GM21576 (cell line): ENCODE measurements around the gene CLDN6.
"Not testable (repeated sequence)": the region's sequence is repeated elsewhere in the genome, so short reads cannot be mapped to it uniquely, and the experiment has no call there.

Experiments used
- ATAC-seq: cut with Tn5 transposase; IDR thresholded peaks from one replicate; pipeline ENCODE4 v1.9.1; 2021; ENCODE audit warnings: mild to moderate bottlenecking, moderate library complexity; ENCODE audit not compliant: unreplicated experiment

CLDN6 gene

DNA sequence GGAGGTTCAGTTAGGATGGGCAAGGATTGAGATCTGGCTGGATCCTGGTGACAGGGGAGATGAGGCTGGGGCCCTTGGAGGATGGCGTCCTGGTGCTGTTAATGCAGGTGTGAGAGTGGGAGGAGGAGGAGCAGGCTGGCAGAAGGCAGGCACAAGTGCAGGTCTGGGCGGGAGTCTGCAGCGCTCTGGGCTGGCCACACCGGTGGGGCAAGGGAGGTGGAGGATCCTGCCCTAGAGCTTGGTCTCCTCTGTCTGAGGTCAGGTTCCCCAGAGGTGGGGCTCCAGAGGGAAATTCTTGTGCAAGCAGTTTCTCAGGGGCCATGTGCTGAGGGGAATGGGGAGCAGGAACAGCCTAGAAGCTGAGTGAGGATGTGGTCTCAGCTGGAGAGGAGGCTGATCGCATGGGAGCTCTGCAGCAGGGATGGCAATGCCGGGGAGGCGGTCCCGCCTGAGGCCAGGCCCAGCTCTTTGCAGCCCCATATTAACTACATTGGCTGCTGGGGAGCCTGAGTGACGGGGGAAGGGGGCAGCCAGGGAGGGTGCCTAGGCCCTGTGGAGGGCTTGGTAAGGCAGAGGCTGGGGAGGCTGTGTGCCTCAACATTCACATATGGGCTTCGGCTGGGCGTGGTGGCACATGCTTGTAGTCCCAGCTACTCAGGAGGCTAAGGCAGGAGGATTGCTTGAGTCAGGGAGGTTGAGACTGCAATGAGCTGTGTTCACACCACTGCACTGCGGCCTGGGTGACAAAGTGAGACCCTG, 34.8 kb upstream of the CLDN6 start:
- ATAC-seq = not testable (repeated sequence)

DNA sequence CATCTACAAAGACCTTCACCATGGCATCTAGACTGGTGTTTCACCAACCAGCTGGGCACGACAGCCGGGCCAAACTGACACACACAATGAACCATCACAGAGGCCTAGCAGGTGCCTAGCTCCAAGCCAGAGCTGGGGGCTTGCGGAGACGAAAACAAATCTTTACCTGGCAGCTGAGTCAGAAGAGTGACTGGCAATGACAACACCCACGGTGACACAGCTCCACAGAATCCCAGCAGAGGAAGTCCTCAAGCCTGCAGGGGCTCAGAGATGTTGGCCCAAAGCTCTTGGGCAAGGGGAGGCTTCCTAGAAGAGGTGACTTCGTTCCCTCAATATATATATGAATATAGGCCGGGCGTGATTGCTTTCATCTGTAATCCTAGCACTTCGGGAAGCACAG, 33.5 kb upstream of the CLDN6 start:
- ATAC-seq = no peak

DNA sequence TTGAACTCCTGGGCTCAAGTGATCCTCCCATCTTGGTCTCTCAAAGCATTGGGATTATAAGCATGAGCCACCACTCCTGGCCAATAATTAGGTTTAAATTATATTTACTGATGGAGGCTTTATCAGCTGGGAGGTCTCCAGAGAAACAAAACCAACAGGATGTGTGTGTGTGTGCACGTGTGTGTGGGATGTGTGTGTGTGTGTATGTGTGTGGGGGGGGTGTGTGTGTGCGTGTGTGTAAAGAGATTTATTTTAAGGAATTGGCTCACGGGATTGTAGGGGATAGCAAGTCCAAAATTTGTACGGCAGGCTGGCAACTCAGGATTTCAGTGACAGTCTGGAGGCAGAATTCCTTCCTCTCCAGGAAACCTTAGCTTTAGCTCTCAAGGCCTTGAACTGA, 33.0 kb upstream of the CLDN6 start:
- no peak for ATAC-seq

- ATAC-seq = no peak
Measured at GRCh38 chr16:3050487-3050886, 32.5 kb upstream of the CLDN6 start.

DNA sequence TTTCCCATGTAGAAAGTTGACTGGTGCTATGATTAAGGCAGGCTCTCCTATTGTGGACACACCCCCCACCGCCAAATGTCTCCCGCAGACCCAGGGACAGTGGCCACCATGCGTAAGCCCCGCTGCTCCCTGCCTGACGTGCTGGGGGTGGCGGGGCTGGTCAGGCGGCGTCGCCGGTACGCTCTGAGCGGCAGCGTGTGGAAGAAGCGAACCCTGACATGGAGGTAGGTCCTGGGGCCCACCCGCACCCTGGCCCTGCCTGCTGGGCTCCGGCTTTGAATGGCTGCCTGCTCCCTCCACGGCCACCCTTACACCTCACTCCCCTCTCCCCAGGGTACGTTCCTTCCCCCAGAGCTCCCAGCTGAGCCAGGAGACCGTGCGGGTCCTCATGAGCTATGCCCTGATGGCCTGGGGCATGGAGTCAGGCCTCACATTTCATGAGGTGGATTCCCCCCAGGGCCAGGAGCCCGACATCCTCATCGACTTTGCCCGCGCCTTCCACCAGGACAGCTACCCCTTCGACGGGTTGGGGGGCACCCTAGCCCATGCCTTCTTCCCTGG, 32.0 kb upstream of the CLDN6 start:
- no peak for ATAC-seq

DNA sequence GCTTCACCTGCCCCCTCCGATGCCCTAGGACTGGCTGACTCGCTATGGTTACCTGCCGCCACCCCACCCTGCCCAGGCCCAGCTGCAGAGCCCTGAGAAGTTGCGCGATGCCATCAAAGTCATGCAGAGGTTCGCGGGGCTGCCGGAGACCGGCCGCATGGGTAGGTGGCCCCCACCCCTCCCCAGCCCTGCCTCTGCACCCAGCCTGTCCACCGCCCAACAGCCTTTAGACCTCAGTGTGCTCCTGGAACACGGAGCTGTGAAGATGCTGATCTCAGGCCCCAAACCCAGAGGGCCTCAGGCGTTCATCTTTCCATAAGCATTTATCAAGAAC, 29.4 kb upstream of the CLDN6 start:
- ATAC-seq = no peak

- ATAC-seq = no peak
Measured at GRCh38 chr16:3046641-3047386, 28.8 kb upstream of the CLDN6 start.

- ATAC-seq = no peak
Measured at GRCh38 chr16:3045758-3046640, 28.0 kb upstream of the CLDN6 start, which contains the start of gene MMP25. Gene MMP25, plus strand, starts transcription at chr16:3046561. Its CDS starts 357 bp downstream, at chr16:3046918.

- ATAC-seq = no peak
Measured at GRCh38 chr16:3044708-3045107, 26.7 kb upstream of the CLDN6 start.

GRCh38 chr16:3042376-3042775, 24.4 kb upstream of the CLDN6 start:
- ATAC-seq = no peak

DNA sequence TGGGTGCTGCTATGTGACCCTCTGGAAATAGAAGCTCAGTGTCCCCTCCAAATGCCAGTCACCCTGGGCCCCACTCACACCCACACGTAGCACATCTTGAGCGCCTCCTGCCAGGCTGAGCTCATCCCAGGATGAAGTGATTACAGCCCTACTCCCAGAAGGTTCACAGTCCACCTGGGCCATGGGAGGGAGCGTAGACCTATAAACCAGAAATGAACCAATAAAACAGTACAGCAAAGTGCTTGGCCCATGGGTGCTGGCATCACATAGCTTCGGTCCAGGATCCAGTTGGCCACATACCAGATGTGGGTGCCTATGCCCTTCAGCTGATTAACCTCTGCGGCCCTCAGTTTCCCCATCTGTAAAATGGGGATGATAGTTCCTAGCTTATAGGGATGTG, 20.9 kb upstream of the CLDN6 start:
- ATAC-seq = no peak

DNA sequence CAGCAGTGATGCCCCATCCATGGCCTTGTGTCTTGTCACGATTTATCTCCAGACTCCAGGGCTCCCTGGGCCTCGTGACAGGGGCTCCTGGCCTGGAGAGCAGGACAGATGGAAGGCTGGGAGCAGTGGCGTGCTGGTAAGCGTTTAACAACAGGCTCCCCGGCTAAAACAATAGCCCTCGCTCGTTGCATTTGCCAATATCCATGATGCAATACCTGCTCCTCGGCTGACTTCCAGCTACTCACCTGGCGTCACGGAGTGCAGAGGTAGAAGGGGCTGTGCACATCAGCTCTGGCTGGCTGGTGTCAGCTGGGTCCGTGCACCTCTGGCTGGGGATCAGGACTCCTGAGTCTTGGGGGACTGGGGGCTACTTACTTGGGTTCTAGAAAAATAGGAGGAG, 20.3 kb upstream of the CLDN6 start:
- no peak for ATAC-seq

DNA sequence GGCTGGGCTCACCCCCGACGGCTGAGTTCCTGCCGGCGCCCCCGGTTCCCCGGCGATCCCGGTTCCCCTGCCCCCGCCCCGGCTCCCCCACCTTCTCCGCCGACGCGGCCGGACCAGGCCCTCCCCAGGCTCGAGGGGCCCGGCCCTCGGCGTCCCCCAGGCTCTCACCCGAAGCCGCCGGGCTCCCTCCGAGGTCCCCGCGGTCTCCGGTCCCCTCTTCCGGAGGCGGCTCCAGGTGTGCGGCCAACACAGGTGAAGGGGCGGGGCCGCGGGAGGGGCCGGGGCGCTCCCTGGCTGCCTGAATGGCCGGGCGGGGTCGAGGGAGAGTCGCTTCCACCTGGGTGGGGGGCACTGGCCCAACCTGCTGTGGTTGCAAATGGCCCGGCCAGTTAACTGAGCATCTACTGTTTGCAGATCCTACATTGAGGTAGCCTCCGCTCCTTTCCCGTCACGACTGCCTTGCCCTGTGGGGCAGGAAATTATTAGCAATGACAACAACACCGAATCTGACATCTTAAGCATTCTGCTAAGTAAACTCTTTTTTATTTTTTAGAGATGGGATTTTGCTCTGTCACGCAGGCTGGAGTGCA, 18.8 kb upstream of the CLDN6 start, which contains the start of gene BICDL2:
Gene BICDL2 (minus strand): TSS at position 219 of the 590 bp plus-strand sequence. CDS start 1,448 bp downstream, outside the sequence.
- no peak for ATAC-seq

DNA sequence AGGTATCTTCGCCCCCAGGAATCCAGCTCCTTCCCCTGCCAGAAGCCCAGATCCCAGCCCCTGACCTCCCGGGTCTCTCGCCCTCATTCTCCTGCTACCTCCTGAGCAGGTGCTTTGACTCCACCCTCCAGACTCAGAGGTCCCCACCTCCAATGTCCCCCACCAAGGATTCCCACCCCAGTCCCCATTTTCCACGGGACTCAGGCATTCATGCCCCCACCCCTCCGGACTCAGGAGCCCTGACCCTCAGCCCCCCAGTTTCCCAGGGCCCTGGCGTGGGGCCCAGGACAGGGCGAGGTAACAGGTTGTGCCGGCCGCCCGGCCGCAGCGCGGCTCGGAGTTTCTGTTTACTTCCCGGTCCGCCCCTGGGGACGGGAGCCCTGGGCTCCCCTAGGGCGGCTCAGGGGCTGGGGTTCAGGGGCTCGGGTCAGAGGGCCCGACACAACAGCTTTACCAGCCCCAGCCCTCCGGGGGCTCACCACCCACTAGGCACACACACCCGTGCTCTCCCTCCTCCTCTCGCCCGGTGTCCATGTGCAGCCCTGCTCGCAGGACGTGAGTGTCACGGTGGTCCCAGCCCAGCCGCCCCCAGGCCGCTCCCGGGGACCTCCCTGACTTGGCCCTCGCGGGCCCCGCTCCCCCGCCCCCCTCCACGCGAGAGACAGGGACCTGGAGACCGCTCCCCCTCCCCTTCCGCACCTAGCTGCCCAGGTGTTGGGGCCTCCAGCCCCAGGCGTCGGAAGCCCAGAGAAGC, 18.2 kb upstream of the CLDN6 start:
- no peak for ATAC-seq

DNA sequence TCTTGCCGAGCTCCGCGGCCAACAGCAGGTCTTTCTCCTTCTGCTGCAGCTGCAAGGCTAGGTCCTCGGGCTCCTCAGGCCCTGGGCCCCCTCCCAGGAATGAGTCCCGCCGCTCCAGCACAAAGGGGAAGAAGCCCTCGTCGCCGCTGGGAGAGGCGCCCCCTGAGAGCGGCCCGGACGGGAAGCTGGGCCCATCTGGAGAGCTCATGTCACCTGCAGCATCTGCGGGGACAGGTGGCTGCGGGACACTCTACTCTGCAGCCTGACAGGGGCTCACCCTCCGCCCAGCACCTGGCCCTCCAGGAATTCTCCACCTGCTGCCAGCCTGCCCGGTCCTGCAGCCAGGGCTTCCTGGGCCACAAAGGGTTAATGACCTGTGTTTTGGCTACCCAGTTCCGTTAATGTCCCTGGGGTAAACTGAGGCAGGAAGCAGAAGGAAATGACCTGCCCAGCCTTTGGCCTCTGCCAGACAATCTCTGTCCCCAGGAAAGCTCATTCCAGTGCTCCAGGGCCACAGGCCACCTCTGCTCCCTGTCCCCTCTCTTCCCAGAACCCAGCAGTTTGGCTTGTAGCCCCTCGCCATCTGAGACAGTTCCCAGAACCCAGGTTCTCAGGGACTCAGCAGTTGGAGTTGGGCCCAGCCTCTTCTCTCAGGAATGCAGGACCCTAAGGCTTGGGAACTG, 17.4 kb upstream of the CLDN6 start:
- no peak for ATAC-seq

- no peak for ATAC-seq
Measured at GRCh38 chr16:3032624-3033023, 14.6 kb upstream of the CLDN6 start.

DNA sequence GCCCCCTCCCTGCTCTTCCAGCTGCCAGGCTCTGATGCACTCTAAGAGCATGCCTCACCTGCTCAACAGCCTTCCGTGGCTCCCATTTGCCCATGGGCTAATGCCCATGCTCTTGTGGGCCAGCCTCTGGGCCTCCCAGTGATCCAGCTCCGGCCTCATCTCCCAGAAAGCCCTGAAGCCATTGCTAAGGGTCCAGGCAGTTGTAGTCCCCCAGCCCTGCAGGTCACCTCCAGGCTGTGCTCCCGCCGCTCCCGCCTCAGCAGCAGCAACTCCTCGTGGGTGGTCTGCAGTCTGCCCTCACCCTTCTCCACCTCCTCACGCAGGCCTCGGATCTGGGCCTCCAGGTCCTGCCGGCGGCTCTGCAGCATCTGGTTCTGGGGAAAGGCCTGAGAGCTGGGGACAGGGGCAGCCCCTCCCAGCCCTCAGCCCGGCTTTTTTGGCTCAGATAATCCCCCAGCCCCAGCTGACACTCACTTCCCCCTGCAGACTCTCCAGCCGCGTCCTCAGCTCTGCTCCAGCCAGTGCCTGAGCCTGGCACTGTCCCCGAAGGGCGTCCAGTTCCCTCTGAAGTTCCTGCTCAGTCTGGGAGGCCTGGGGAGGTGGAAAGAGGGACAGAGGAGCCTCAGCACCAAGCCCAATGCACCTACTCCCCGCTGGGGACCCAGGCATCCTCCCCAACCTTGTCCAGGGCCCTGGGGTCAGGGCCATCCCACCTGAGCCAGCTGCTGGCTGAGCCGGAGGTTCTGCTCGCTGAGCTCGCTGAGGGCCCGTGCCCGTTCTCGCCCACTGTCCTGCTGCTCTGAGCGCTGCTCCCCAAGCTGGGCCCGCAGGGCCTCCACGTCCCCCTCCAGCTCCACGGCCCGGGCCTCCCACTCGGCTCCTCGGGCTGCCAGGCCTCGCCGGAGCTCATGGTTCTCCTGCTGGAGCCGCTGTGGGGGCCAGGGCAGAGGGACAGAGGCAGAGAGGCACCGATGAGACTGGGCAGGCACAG, 12.5 kb upstream of the CLDN6 start:
- no peak for ATAC-seq
